GM13976 (cell line): ENCODE measurements around the gene HNF4A.
A peak's percentile ranks its signal among the peaks of the same experiment; 100 is the strongest.
"Not testable (repeated sequence)": the region's sequence is repeated elsewhere in the genome, so short reads cannot be mapped to it uniquely, and the experiment has no call there.

Experiments
- DNase-seq: peaks from one replicate; pipeline ENCODE4 v3.0.0; 2012; ENCODE audit warnings: low spot score
- in situ Hi-C: fragments of 300-500 bp; cut with MboI; formaldehyde crosslinking; loops from one replicate; pipeline ENCODE4 v1.12.0; 2022; ENCODE audit warnings: low sequenced_read_pairs, mixed read lengths, inconsistent platforms; ENCODE audit not compliant: unreplicated experiment
- TF ChIP-seq, protein P1 (sequence below): IDR thresholded peaks from 2 replicates; pipeline ENCODE4 v1.5.1; 2012; ENCODE audit warnings: borderline replicate concordance, mild to moderate bottlenecking; ENCODE audit not compliant: insufficient read depth; ENCODE audit errors: extremely low read depth, missing control alignments, control extremely low read depth

Gene HNF4A

DNA sequence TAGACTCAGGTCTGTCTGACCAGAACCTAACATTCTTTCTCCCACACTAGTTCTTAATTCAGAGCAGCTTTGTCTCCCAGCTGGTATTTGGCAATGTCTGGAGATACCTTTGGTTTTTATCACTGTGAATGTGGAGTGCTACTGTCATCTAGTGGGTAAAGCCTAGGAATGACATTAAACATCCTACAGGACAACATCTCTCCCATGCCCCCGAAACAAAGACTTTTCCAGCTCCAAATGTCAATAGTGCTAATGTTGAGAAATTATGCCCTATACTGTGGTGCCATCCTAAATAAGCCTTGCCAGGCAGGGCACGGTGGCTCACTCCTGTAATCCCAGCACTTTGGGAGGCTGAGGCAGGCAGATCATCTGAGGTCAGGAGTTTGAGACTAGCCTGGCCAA is 116.0 kb downstream of the HNF4A start:
- in situ Hi-C loops = no loop called here
- no peak for DNase-seq
- TF ChIP-seq, protein P1, sequence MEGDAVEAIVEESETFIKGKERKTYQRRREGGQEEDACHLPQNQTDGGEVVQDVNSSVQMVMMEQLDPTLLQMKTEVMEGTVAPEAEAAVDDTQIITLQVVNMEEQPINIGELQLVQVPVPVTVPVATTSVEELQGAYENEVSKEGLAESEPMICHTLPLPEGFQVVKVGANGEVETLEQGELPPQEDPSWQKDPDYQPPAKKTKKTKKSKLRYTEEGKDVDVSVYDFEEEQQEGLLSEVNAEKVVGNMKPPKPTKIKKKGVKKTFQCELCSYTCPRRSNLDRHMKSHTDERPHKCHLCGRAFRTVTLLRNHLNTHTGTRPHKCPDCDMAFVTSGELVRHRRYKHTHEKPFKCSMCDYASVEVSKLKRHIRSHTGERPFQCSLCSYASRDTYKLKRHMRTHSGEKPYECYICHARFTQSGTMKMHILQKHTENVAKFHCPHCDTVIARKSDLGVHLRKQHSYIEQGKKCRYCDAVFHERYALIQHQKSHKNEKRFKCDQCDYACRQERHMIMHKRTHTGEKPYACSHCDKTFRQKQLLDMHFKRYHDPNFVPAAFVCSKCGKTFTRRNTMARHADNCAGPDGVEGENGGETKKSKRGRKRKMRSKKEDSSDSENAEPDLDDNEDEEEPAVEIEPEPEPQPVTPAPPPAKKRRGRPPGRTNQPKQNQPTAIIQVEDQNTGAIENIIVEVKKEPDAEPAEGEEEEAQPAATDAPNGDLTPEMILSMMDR = no peak

DNA sequence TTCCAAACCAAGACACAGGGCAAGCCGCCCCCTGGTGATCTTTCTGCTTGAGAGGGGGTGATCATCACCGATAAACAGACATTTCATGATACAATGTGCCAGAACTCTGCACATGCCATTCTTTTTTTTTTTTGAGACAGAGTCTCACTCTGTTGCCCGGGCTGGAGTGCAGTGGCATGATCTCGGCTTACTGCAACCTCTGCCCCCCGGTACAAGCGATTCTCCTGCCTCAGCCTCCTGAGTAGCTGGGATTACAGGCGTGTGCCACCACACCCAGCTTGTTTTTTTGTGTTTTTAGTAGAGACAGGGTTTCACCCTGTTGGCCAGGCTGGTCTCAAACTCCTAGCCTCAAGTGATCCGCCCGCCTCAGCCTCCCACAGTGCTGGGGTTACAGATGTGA is 116.8 kb downstream of the HNF4A start:
- in situ Hi-C loops, DNase-seq: not testable (repeated sequence)

DNA sequence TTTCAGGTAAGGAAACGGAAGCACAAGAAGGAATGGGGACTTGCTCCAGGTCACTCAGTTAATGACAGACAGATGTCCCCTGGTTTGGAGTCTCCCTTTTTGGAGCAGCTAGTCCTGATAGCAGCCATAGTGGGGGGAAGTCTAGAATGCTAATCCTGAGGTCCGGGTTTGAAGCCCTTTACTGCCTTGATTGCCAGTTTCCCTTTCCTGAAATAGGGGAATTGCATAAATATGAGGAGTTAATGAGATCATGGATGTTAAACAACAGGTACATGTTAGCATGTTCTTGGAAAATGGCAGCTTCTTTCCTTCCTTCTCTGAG is 119.8 kb downstream of the HNF4A start:
- TF ChIP-seq, protein P1 = no peak
- in situ Hi-C loops = no loop called here
- DNase-seq = no peak

DNA sequence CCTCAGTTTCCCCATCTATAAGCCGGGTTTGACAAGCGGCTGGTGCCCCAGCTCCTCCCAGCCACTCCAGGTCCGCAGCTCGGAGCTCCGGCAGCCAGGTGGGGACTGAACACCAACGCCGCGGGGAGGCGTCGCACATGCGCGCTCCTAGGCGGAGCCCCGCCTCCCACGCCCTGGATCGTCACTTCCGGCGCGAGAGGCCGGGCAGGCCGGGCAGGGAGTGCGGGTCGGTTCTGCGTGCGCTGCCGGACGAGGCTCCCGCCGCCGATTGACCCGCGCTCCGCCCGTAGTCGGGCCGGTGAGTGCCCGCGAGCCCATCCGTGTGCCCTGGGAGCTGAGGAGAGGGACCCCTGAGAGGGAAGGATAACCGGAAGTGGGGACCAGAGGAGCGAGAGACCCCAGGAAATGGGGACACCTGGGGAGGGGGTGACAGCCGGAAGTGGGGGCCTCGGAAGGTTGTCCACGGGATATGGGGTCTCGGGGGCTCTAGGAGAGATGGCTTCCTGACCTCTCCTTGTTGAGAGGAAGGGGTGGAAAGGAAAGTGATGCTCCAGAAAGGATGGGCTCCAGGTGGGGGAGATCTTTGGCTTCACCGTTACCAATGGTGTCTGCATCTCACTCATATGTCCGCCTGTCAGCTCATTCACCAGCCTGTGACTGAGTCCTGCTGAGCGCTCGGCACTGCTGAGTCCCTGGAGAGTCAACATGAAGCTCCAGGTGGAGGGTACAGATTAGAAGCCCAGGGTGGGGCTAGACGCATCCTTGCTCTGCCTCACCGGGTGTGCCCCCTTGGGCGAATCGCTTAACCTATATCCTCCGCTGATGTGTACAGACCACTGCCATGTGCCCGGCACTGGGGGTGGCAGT is 120.4 kb downstream of the HNF4A start, which contains the start of gene TTPAL:
Gene TTPAL, plus strand, starts transcription at position 181 of the 867 bp plus-strand sequence. CDS start 4,126 bp downstream, outside the sequence.
- in situ Hi-C loops = no loop called here
- TF ChIP-seq, protein P1 = no peak

DNA sequence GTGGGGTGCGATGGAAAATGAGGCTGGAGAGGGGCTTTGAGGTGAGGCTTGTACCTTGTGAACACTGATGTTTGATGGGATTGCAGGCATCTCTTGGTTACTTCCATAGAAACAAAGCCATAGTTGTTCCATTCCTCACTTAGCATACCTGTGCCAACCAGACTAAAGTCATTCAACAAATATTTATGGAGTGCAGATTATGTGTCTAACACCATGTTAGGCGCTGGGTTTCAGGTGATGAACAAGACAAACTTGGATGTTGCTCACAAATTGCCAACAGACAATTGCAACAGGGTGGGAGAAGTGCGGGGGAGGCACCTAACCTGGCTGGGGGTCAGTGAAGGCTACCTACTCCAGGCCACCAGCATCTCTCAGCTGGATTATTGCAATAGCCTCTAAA is 121.7 kb downstream of the HNF4A start:
- in situ Hi-C loops = no loop called here
- no peak for DNase-seq
- TF ChIP-seq, protein P1 = no peak

More for the DNA sequence above, 120.4 kb downstream of the HNF4A start, which contains the start of gene TTPAL:
- peak; percentile 97 for DNase-seq

DNA sequence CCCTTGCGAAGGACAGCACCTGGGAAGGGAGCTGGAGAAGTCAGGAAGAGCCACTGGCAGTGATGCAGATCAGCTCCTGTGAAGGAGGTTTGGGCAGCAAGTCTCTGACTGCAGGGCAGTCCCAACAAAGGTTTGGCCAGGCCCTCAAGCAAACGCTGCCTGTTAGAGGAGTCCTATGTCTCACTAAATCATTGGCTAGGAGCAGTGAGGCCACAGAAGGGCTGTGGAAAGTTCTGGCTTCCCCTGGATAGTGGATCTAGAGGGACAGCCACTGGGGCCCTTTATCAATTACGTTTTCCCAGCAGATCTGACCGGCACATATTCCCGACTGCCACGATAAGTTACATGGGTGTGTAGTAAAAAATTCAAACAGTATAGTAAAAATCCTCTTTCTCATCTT is 122.7 kb downstream of the HNF4A start:
- in situ Hi-C loops = no loop called here
- TF ChIP-seq, protein P1 = no peak
- DNase-seq = no peak

DNA sequence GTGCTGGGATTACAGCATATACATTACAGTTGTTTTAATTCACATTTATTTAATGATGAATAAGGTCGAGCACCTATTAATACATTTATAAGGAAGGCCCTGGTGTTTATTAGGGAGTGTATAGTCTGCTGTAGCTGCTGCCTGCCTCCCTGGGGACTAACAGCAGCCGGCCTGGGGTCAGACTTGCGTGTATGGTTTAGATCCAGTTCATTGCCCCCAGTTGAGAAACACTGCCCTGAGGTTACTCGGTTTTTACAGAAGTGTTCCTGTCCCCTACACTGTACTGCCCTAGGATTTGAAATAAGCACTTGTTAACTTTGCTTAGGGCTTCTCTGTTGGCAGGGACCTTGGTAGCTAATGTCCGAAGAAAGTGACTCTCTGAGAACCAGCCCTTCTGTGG is 124.1 kb downstream of the HNF4A start:
- TF ChIP-seq, protein P1 = no peak
- in situ Hi-C loops = no loop called here
- DNase-seq = peak; percentile 37
